Testis (tissue), 3 donors: ENCODE results near the gene ULBP2. TPM values are rescaled to one million over a fixed set of nuclear protein-coding genes. Genes with fewer than 3 reads are reported as not detected.

Experiments
- DNase-seq: peaks from one replicate; pipeline ENCODE4 v3.0.0-alpha.2; 2019
- H3K27ac ChIP-seq, 2 donors: fragments of 200-600 bp; sonication (generic); one replicate each; pipeline ENCODE4 v1.5.1; 2019
- H3K27me3 ChIP-seq: fragments of 200-600 bp; sonication (generic); one replicate; pipeline ENCODE4 v1.5.1; 2019
- H3K36me3 ChIP-seq: fragments of 200-600 bp; sonication (generic); one replicate; pipeline ENCODE4 v1.5.1; 2017; ENCODE audit warnings: low read depth; ENCODE audit errors: missing control alignments
- H3K4me1 ChIP-seq: fragments of 200-600 bp; sonication (generic); one replicate; pipeline ENCODE4 v1.5.1; 2019
- H3K4me3 ChIP-seq, 2 donors: fragments of 200-600 bp; sonication (generic); one replicate each; pipeline ENCODE4 v1.5.1; 2017 to 2019
- H3K9me3 ChIP-seq: fragments of 200-600 bp; sonication (generic); one replicate; pipeline ENCODE4 v1.5.1; 2017
- CTCF ChIP-seq, 3 experiments: fragments of 450-650 bp in 2 of 3; fragments of 200-600 bp in 1 of 3; sonication (generic) in 1 of 3; IDR thresholded peaks; one replicate each; pipeline ENCODE4 v1.5.1; 2016 to 2019; ENCODE audit warnings: antibody characterized with exemption in 3 of 3, mild to moderate bottlenecking in 2 of 3, moderate library complexity in 1 of 3
- POLR2A ChIP-seq: fragments of 450-650 bp; IDR thresholded peaks from one replicate; pipeline ENCODE4 v1.6.1; 2017; ENCODE audit warnings: antibody characterized with exemption, mild to moderate bottlenecking, moderate library complexity
- WGBS, 2 donors: methylation state at CpG; one replicate each; pipeline ENCODE4 v1.1.5; 2018; 5-methylcytosine and 5-hydroxymethylcytosine counted together
- intact Hi-C: fragments of 100-400 bp; cut with DNase I; formaldehyde crosslinking; loops from one replicate; pipeline ENCODE4 v1.15.1; 2023; ENCODE audit warnings: low total_unique reads
- polyA plus RNA-seq: library from polyadenylated mRNA; stranded (reverse); fragments of 350-450 nt; fragmentation: Illumina TruSeq; extraction: RNeasy Lipid Tissue Mini Kit (QIAGEN cat#74804); gene quantifications from one replicate; pipeline ENCODE4 v1.2.3, GENCODE V29; 2014; ENCODE audit warnings: low read depth, low replicate concordance; ENCODE audit not compliant: insufficient read depth
- total RNA-seq, 2 donors: library from RNA; depleted of rRNA; stranded (reverse); fragments of >200 nt; gene quantifications; one replicate each; pipeline ENCODE4 v1.2.3, GENCODE V29; 2016

Gene ULBP2
- total and polyA plus RNA-seq, 3 donors from 2014 or later: 1.5 to 2.0 (median 1.9) TPM

DNA sequence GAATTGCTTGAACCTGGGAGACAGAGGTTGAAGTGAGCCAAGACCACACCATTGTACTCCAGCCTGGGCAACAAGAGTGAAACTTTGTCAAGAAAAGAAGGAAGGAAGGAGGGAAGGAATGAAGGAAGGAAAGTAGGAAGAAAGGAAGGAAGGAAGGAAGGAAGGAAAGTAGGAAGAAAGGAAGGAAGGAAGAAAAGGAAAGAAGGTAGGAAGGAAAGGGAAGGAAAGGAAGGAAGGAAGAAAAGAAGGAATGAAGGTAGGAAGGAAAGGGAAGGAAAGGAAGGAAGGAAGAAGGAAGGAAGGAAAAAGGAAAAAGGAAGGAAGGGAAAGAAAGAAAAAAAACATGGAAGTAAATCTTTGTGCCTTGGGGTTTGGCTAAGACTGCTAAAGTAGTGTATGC is 33.6 kb downstream of the ULBP2 start:
- Histone ChIP-seq H3K36me3 (no peaks in the 10 kb centered on the region), H3K4me1 (no peaks in the 10 kb centered on the region), H3K27me3 (no peaks in the 10 kb centered on the region), H3K27ac (no peak overlapping the region), H3K4me3 (no peak overlapping the region), H3K9me3 (no peaks in the 10 kb centered on the region)
- intact Hi-C loops: no loop called here
- no peak for TF ChIP-seq CTCF (IDR thresholded peaks at IDR 0.05)
- no peak for TF ChIP-seq POLR2A
- DNase-seq: no peak

DNA sequence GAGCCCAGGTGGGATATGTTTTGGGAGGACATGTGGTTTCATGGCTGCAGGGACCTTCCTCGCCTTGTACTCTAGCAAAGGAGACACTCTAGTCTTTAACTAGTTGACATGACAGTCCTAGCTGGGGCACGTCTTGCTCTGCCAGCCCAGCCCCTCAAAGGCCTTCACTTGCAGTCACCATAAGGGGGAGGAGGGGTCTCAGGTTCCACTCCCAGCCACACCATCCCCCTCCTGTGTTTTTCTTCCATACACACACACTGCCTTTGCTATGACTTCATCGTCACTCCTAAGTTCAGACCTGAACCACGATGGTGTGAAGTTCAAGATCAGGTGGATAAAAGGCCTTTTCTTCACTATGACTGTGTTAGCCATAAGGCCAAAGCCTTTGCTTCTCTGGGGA is 35.4 kb downstream of the ULBP2 start:
- Histone ChIP-seq H3K27me3 (no peaks in the 10 kb centered on the region), H3K27ac (no peak overlapping the region), H3K4me3 (no peak overlapping the region), H3K36me3 (no peaks in the 10 kb centered on the region), H3K9me3 (no peaks in the 10 kb centered on the region), H3K4me1 (no peaks in the 10 kb centered on the region)
- intact Hi-C loops: no loop called here
- WGBS, 2 donors: 82 to 87% methylated on average over 4 of the region's 4 CpGs
- no peak for DNase-seq
- no peak for TF ChIP-seq CTCF (IDR thresholded peaks at IDR 0.05)
- no peak for TF ChIP-seq POLR2A

DNA sequence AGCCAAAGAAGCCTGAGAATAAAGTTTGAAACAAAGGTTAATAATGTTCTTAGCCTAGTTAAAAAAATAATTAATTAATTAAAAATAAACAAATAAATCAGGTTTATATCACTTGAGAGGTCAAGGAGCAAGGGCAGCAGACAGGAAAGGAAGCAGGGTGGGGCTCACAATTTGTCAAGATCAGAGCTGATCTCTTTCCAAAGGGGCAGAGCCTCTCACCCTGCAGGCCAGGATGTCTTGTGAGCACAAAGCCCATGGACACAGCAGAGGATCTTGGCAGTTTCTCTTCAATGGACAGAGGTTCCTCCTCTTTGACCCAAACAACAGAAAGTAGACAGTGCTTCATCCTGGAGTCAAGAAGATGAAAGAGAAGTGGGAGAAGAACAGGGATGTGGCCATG is 36.8 kb downstream of the ULBP2 start:
- Histone ChIP-seq H3K9me3 (no peaks in the 10 kb centered on the region), H3K4me3 (no peak overlapping the region), H3K27me3 (no peaks in the 10 kb centered on the region), H3K36me3 (no peaks in the 10 kb centered on the region), H3K27ac (no peak overlapping the region), H3K4me1 (no peaks in the 10 kb centered on the region)
- no peak for DNase-seq
- TF ChIP-seq POLR2A (no peak), CTCF (IDR thresholded peaks at IDR 0.05) (no peak)
- intact Hi-C loops: no loop called here

- Histone ChIP-seq H3K4me3 (no peak overlapping the region), H3K27me3 (no peaks in the 10 kb centered on the region), H3K9me3 (no peaks in the 10 kb centered on the region), H3K27ac (no peak overlapping the region), H3K4me1 (no peaks in the 10 kb centered on the region), H3K36me3 (no peaks in the 10 kb centered on the region)
- WGBS, 2 donors: 79 to 84% methylated on average over 6 of the region's 6 CpGs
- no peak for DNase-seq
- TF ChIP-seq CTCF (IDR thresholded peaks at IDR 0.05) (no peak), POLR2A (no peak)
- intact Hi-C loops: no loop called here
Measured at GRCh38 chr6:149979293-149979692, 37.5 kb downstream of the ULBP2 start.

DNA sequence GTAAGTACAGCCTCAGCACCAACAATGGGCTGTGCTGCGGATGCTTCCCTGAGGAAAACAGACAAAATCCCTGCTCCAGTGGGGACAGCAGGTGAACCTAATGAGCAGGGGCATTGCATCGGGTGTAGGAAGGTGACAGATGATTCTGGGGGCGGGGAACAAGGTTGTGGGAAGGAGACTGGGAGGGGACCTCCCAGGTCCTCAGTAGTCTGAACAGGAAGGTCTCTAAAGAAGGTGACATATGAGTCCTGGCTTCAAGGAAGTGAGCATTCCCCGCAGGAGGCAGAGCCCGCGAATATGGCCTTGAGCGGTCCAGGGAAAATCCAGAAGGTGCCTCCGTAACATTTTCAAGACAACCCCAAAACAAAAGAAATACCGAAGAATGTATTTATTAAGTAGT is 41.3 kb downstream of the ULBP2 start:
- H3K4me1 ChIP-seq: no peaks in the 10 kb centered on the region
- H3K27me3 ChIP-seq: no peaks in the 10 kb centered on the region
- TF ChIP-seq CTCF (IDR thresholded peaks at IDR 0.05) (no peak), POLR2A (no peak)
- intact Hi-C loops: no loop called here
- no peak overlapping the region for H3K4me3 ChIP-seq
- H3K9me3 ChIP-seq: no peaks in the 10 kb centered on the region
- H3K36me3 ChIP-seq: no peaks in the 10 kb centered on the region
- H3K27ac ChIP-seq: no peak overlapping the region
- WGBS, 2 donors: 23 to 26% methylated on average over 9 of the region's 9 CpGs
- DNase-seq: no peak
